Astrocyte (in vitro differentiated cells and primary cell): ENCODE data around the gene MIOX.

ENCODE experiments used
- EZH2 ChIP-seq: IDR thresholded peaks from 2 replicates; pipeline ENCODE4 v1.6.1; 2012; ENCODE audit warnings: mild to moderate bottlenecking, low read length, inconsistent platforms; ENCODE audit not compliant: insufficient read depth
- TF ChIP-seq, protein P1 (sequence below): IDR thresholded peaks from 2 replicates; pipeline ENCODE4 v1.5.1; 2011; ENCODE audit warnings: low read depth, mild to moderate bottlenecking, inconsistent platforms, low read length, moderate library complexity; ENCODE audit not compliant: insufficient read depth

GRCh38 chr22:50516068-50516467 is 29.4 kb downstream of the MIOX start:
- TF ChIP-seq, protein P1, sequence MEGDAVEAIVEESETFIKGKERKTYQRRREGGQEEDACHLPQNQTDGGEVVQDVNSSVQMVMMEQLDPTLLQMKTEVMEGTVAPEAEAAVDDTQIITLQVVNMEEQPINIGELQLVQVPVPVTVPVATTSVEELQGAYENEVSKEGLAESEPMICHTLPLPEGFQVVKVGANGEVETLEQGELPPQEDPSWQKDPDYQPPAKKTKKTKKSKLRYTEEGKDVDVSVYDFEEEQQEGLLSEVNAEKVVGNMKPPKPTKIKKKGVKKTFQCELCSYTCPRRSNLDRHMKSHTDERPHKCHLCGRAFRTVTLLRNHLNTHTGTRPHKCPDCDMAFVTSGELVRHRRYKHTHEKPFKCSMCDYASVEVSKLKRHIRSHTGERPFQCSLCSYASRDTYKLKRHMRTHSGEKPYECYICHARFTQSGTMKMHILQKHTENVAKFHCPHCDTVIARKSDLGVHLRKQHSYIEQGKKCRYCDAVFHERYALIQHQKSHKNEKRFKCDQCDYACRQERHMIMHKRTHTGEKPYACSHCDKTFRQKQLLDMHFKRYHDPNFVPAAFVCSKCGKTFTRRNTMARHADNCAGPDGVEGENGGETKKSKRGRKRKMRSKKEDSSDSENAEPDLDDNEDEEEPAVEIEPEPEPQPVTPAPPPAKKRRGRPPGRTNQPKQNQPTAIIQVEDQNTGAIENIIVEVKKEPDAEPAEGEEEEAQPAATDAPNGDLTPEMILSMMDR: no peak
- TF ChIP-seq EZH2: no peak
